T-helper 2 cell treated with Interferon-gamma antibody and Interleukin-4, amounts not matched to agents 100 ng/mL and 5 ng/mL, for 36 hours (primary cell): ENCODE data around the gene NUBPL. TPM values are rescaled to one million over a fixed set of nuclear protein-coding genes. Genes with fewer than 3 reads are reported as not detected.
"Not testable (repeated sequence)": the region's sequence is repeated elsewhere in the genome, so short reads cannot be mapped to it uniquely, and the experiment has no call there.

ENCODE experiments used
- intact Hi-C: fragments of 100-400 bp; cut with micrococcal nuclease; formaldehyde crosslinking; loops from one replicate; pipeline ENCODE4 v1.15.1; 2023
- total RNA-seq: library from RNA; stranded (reverse); gene quantifications from 2 replicates; pipeline ENCODE4 v1.2.3, GENCODE V29; 2022

Gene NUBPL
- total RNA-seq, 1 donor from 2014 or later, result 8.3 TPM

- intact Hi-C loops, result no loop called here
Observed at GRCh38 chr14:31802838-31803237, 241.6 kb downstream of the NUBPL start.

GRCh38 chr14:31806249-31806648, 245.0 kb downstream of the NUBPL start:
- intact Hi-C loops, result no loop called here

GRCh38 chr14:31811693-31812628, 250.8 kb downstream of the NUBPL start:
- intact Hi-C loops, result not testable (repeated sequence)

GRCh38 chr14:31813724-31814490, 252.7 kb downstream of the NUBPL start:
- intact Hi-C loops, result not testable (repeated sequence)

- intact Hi-C loops, result no loop called here
Observed at GRCh38 chr14:31819281-31819680, 258.1 kb downstream of the NUBPL start.

- intact Hi-C loops, result no loop called here
Observed at GRCh38 chr14:31825459-31825858, 264.3 kb downstream of the NUBPL start.

GRCh38 chr14:31827325-31827724, 266.1 kb downstream of the NUBPL start:
- intact Hi-C loops, result no loop called here

- intact Hi-C loops, result no loop called here
Observed at GRCh38 chr14:31828946-31829868, 268.0 kb downstream of the NUBPL start.

- intact Hi-C loops, result no loop called here
Observed at GRCh38 chr14:31834616-31835015, 273.4 kb downstream of the NUBPL start.

- intact Hi-C loops, result no loop called here
Observed at GRCh38 chr14:31835049-31835448, 273.8 kb downstream of the NUBPL start.

GRCh38 chr14:31837031-31837430, 275.8 kb downstream of the NUBPL start:
- intact Hi-C loops, result no loop called here

GRCh38 chr14:31842899-31843298, 281.7 kb downstream of the NUBPL start:
- intact Hi-C loops, result no loop called here

- intact Hi-C loops, result no loop called here
Observed at GRCh38 chr14:31843361-31844091, 282.3 kb downstream of the NUBPL start.

- intact Hi-C loops, result no loop called here
Observed at GRCh38 chr14:31854508-31855075, 293.4 kb downstream of the NUBPL start.

GRCh38 chr14:31855262-31855661, 294.1 kb downstream of the NUBPL start:
- intact Hi-C loops, result no loop called here

- intact Hi-C loops, result not testable (repeated sequence)
Observed at GRCh38 chr14:31856003-31856402, 294.8 kb downstream of the NUBPL start.

GRCh38 chr14:31858868-31859267, 297.7 kb downstream of the NUBPL start:
- intact Hi-C loops, result no loop called here

GRCh38 chr14:31864937-31865855, 304.0 kb downstream of the NUBPL start:
- intact Hi-C loops, result no loop called here

GRCh38 chr14:31867570-31867969, 306.4 kb downstream of the NUBPL start:
- intact Hi-C loops, result no loop called here
